H9 (cell line): Measurements from ENCODE around the gene ADAMTSL2. TPM values are rescaled to one million over a fixed set of nuclear protein-coding genes. Genes with fewer than 3 reads are reported as not detected.

ENCODE experiments used
- DNase-seq: peaks from one replicate; pipeline ENCODE4 v3.0.0-alpha.2; 2017
- H2AFZ ChIP-seq: one replicate; pipeline ENCODE4 v1.6.1; 2013; ENCODE audit warnings: mild to moderate bottlenecking, low read length, control low read depth, moderate library complexity
- H2AK5ac ChIP-seq: 2 replicates; pipeline ENCODE4 v1.6.1; 2013; ENCODE audit warnings: low read length, control low read depth, mixed read lengths; ENCODE audit not compliant: insufficient read length
- H2BK120ac ChIP-seq: one replicate; pipeline ENCODE4 v1.6.1; 2013; ENCODE audit warnings: low read depth, mild to moderate bottlenecking, low read length, control low read depth, inconsistent platforms; ENCODE audit not compliant: poor library complexity, severe bottlenecking
- H2BK12ac ChIP-seq: 2 replicates; pipeline ENCODE4 v1.6.1; 2013; ENCODE audit warnings: low read length, control low read depth, mixed read lengths, low read depth; ENCODE audit not compliant: insufficient read length
- H2BK15ac ChIP-seq: 2 replicates; pipeline ENCODE4 v1.6.1; 2013; ENCODE audit warnings: low read depth, low read length, control low read depth
- H2BK20ac ChIP-seq: one replicate; pipeline ENCODE4 v1.6.1; 2013; ENCODE audit warnings: low read depth, mild to moderate bottlenecking, low read length, control low read depth, inconsistent platforms; ENCODE audit not compliant: poor library complexity, severe bottlenecking
- H2BK5ac ChIP-seq: 2 replicates; pipeline ENCODE4 v1.6.1; 2013; ENCODE audit warnings: low read length, control low read depth, mixed read lengths; ENCODE audit not compliant: insufficient read length
- H3K14ac ChIP-seq: 2 replicates; pipeline ENCODE4 v1.6.1; 2013; ENCODE audit warnings: low read length, control low read depth; ENCODE audit not compliant: insufficient read depth
- H3K18ac ChIP-seq: 2 replicates; pipeline ENCODE4 v1.6.1; 2013; ENCODE audit warnings: low read depth, mild to moderate bottlenecking, mixed read lengths, low read length, control low read depth; ENCODE audit not compliant: insufficient read length
- H3K23ac ChIP-seq: 2 replicates; pipeline ENCODE4 v1.6.1; 2013; ENCODE audit warnings: low read length, control low read depth, mixed read lengths, low read depth; ENCODE audit not compliant: insufficient read length
- H3K23me2 ChIP-seq: 2 replicates; pipeline ENCODE4 v1.6.1; 2013; ENCODE audit warnings: low read depth, mild to moderate bottlenecking, mixed read lengths, low read length, control low read depth; ENCODE audit not compliant: insufficient read length, poor library complexity, severe bottlenecking
- H3K27ac ChIP-seq: 2 replicates; pipeline ENCODE4 v1.5.1; 2013; ENCODE audit warnings: low read length, control low read depth, mixed read lengths, low read depth; ENCODE audit not compliant: insufficient read length
- H3K27me3 ChIP-seq: 2 replicates; pipeline ENCODE4 v1.6.1; 2013; ENCODE audit warnings: low read length, control low read depth, inconsistent platforms; ENCODE audit not compliant: insufficient read depth
- H3K4ac ChIP-seq: 2 replicates; pipeline ENCODE4 v1.6.1; 2013; ENCODE audit warnings: low read depth, mild to moderate bottlenecking, control low read depth, inconsistent platforms, low read length, moderate library complexity
- H3K4me1 ChIP-seq: 2 replicates; pipeline ENCODE4 v1.6.1; 2013; ENCODE audit warnings: low read length, control low read depth, inconsistent platforms; ENCODE audit not compliant: insufficient read depth
- H3K4me2 ChIP-seq: 2 replicates; pipeline ENCODE4 v1.6.1; 2013; ENCODE audit warnings: low read length, control low read depth, mixed read lengths; ENCODE audit not compliant: insufficient read length, insufficient read depth
- H3K56ac ChIP-seq: 2 replicates; pipeline ENCODE4 v1.6.1; 2013; ENCODE audit warnings: low read depth, mild to moderate bottlenecking, mixed read lengths, low read length, control low read depth; ENCODE audit not compliant: insufficient read length
- H3K79me1 ChIP-seq: 2 replicates; pipeline ENCODE4 v1.6.1; 2013; ENCODE audit warnings: low read depth, mild to moderate bottlenecking, moderate library complexity, low read length, control low read depth, inconsistent platforms; ENCODE audit not compliant: insufficient read depth, poor library complexity, severe bottlenecking
- H3K79me2 ChIP-seq: 2 replicates; pipeline ENCODE4 v1.6.1; 2013; ENCODE audit warnings: low read length, control low read depth, inconsistent platforms; ENCODE audit not compliant: insufficient read depth
- H3K9ac ChIP-seq: 2 replicates; pipeline ENCODE4 v1.6.1; 2013; ENCODE audit warnings: low read length, control low read depth, mixed read lengths; ENCODE audit not compliant: insufficient read length; ENCODE audit errors: extremely low read depth
- H3K9me3 ChIP-seq: one replicate; pipeline ENCODE4 v1.6.1; 2013; ENCODE audit warnings: low read depth, low read length, inconsistent platforms; ENCODE audit not compliant: control insufficient read depth
- H3T11ph ChIP-seq: one replicate; pipeline ENCODE4 v1.6.1; 2013; ENCODE audit warnings: mild to moderate bottlenecking, low read length, control low read depth, inconsistent platforms
- H4K20me1 ChIP-seq: one replicate; pipeline ENCODE4 v1.6.1; 2013; ENCODE audit not compliant: control insufficient read depth, insufficient read length, insufficient read depth
- H4K5ac ChIP-seq: 2 replicates; pipeline ENCODE4 v1.6.1; 2013; ENCODE audit warnings: low read depth, mild to moderate bottlenecking, mixed read lengths, low read length, control low read depth; ENCODE audit not compliant: insufficient read length
- H4K8ac ChIP-seq: replicated peaks from 2 replicates; pipeline ENCODE4 v1.6.1; 2013; ENCODE audit warnings: low read length, control low read depth, mixed read lengths, low read depth; ENCODE audit not compliant: insufficient read length
- H4K91ac ChIP-seq: 2 replicates; pipeline ENCODE4 v1.6.1; 2013; ENCODE audit warnings: low read depth, mild to moderate bottlenecking, moderate library complexity, mixed read lengths, low read length, control low read depth; ENCODE audit not compliant: insufficient read length
- H3K27ac Mint-ChIP-seq, 3 experiments: 2 replicates in 2 of 3; 3 replicates in 1 of 3; pipeline ENCODE4 v1.8.0; 2020 to 2021; ENCODE audit warnings: mixed read lengths in 3 of 3, mild to moderate bottlenecking in 1 of 3, moderate library complexity in 1 of 3
- H3K27me3 Mint-ChIP-seq: 2 replicates; pipeline ENCODE4 v1.8.0; 2021; ENCODE audit warnings: low read depth, mild to moderate bottlenecking, moderate library complexity, mixed read lengths
- H3K36me3 Mint-ChIP-seq, 3 experiments: 2 replicates in 2 of 3; 3 replicates in 1 of 3; pipeline ENCODE4 v1.8.0; 2020 to 2021; ENCODE audit warnings: low read depth in 3 of 3, mixed read lengths in 3 of 3; ENCODE audit not compliant: insufficient read depth in 1 of 3
- H3K4me1 Mint-ChIP-seq, 2 experiments: 2 replicates each; pipeline ENCODE4 v1.8.0; 2020; ENCODE audit warnings: mixed read lengths in 2 of 2
- H3K4me3 Mint-ChIP-seq, 2 experiments: 2 replicates in 1 of 2; 3 replicates in 1 of 2; pipeline ENCODE4 v1.8.0; 2020 to 2021; ENCODE audit warnings: mild to moderate bottlenecking in 2 of 2, mixed read lengths in 2 of 2, moderate library complexity in 1 of 2
- H3K9me3 Mint-ChIP-seq, 2 experiments: 2 replicates in 1 of 2; 3 replicates in 1 of 2; pipeline ENCODE4 v1.8.0; 2020; ENCODE audit warnings: mild to moderate bottlenecking in 2 of 2, mixed read lengths in 2 of 2, moderate library complexity in 1 of 2
- CTCF ChIP-seq: fragments of 200-600 bp; sonication (generic); conservative IDR thresholded peaks from 3 replicates; pipeline ENCODE4 v1.8.0; 2021; ENCODE audit warnings: antibody characterized with exemption, mild to moderate bottlenecking
- WGBS: extraction: QIAGEN DNeasy Blood & Tissue Kit; methylation state at CpG from one replicate; pipeline ENCODE4 v1.1.7; 2013; ENCODE audit warnings: missing lambda C conversion rate, low lambda C conversion rate, mixed read lengths; ENCODE audit not compliant: insufficient read length; ENCODE audit errors: extremely low coverage; 5-methylcytosine and 5-hydroxymethylcytosine counted together
- total RNA-seq: library from RNA; stranded (reverse); gene quantifications from 2 replicates; pipeline ENCODE4 v1.2.1, GENCODE V29; 2021

ADAMTSL2 gene
- total RNA-seq, 1 experiment from 2014 or later, result 0.61 TPM

- H4K5ac ChIP-seq, result no peak overlapping the region
- H3K23me2 ChIP-seq, result no peaks in the 10 kb centered on the region
- no peak overlapping the region for H4K8ac ChIP-seq
- no peaks in the 10 kb centered on the region for H4K20me1 ChIP-seq
- H4K91ac ChIP-seq, result no peak overlapping the region
- no peak overlapping the region for H3K56ac ChIP-seq
- H2BK120ac ChIP-seq, result no peak overlapping the region
- H2BK20ac ChIP-seq, result no peak overlapping the region
- no peak overlapping the region for H3K4me3 Mint-ChIP-seq
- H3K27me3 ChIP-seq, result no peaks in the 10 kb centered on the region
- no peaks in the 10 kb centered on the region for H3K4me1 Mint-ChIP-seq
- H3K4me1 ChIP-seq, result no peaks in the 10 kb centered on the region
- H3K9ac ChIP-seq, result no peak overlapping the region
- H3K14ac ChIP-seq, result no peak overlapping the region
- no peaks in the 10 kb centered on the region for H3K9me3 Mint-ChIP-seq
- H3K18ac ChIP-seq, result no peak overlapping the region
- no CpG with 5 or more reads among the region's 8 CpGs for WGBS
- H3K27ac Mint-ChIP-seq, result 0 out of 7 replicates have a peak overlapping the region, but pooled peaks of 1 of the 3 experiments have one; percentile 15
- H2BK12ac ChIP-seq, result no peak overlapping the region
- H2BK5ac ChIP-seq, result no peak overlapping the region
- H3K9me3 ChIP-seq, result no peaks in the 10 kb centered on the region
- H3K36me3 Mint-ChIP-seq, result no peaks in the 10 kb centered on the region
- no peaks in the 10 kb centered on the region for H3K79me2 ChIP-seq
- no peak overlapping the region for H3K27ac ChIP-seq
- H3K79me1 ChIP-seq, result no peaks in the 10 kb centered on the region
- H3T11ph ChIP-seq, result no peak overlapping the region
- no peak overlapping the region for H2BK15ac ChIP-seq
- no peak overlapping the region for H3K4ac ChIP-seq
- DNase-seq, result no peak
- H2AK5ac ChIP-seq, result no peak overlapping the region
- H2AFZ ChIP-seq, result no peak overlapping the region
- peaks cover 2% of the 10 kb centered on the region for H3K27me3 Mint-ChIP-seq
- no peak overlapping the region for H3K23ac ChIP-seq
- H3K4me2 ChIP-seq, result no peak overlapping the region
- no peak for TF ChIP-seq CTCF
These were observed 42.9 kb upstream of the ADAMTSL2 start for GRCh38 chr9:133491656-133491925.
